ENCODE measurements around the gene SRPK1. TPM values are rescaled to one million over a fixed set of nuclear protein-coding genes. Genes with fewer than 3 reads are reported as not detected.

SRPK1 gene
- total RNA-seq, 1 experiment from 2014 or later = 89.4 TPM

DNA sequence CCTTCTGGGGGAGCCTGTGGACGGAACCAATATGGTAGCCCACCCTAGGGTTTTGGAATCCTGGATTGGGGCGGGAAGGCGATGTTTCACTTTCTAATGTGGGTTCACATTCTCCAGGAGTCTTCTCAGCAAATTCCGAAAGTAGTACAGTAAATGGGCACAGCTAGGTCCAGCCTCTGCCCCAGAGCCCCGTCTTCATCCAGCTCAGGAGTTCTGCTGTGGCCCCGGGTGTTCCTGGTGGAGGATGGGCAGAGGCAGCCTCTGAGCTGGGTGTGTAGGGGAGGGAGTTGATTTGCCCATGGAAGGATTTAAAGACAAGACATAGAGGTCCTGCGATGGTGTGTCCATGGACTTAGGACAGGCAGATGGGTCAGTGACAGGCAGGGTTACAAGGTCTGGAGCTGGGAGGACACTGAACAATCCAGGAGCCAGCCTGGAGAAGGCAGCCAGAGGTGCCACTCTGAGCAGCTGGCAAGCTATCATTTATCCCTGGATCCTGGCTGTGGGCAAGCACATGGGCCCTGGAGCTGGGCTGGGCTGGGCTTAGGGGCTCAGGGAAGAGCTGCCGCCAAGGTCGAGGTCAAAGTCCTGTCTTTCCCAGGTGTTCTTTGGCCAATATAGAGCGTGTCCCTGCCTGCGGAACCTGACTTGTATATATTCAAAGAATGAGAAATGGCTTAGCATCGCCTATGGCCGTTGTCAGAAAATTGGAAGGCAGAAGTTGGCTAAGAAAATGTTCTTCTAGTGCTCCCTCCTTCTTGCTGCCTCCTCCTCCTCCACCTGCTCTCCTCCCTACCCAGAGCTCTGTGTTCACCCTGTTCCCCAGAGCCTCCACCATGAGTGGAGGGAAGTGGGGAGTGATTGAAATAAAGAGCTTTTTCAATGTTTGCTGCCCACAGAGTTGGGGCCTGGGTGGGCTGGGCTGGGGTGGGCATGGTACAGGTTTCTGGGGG lies 133.4 kb downstream of the SRPK1 start:
- H3K79me2 ChIP-seq (ENCODE audit: insufficient read depth, low read length) = no peaks in the 10 kb centered on the region
- CTCF ChIA-PET = interaction anchor here (1.1 kb wide), 1 partner anchor 30 kb away, joined by 3 read pairs; no protein-coding TSS in a partner anchor
- peaks cover 21% of the 10 kb centered on the region; the same call in 1 of the 2 replicates for H3K27me3 ChIP-seq (ENCODE audit: insufficient read depth, low read length)
- POLR2A ChIA-PET = interaction anchor here (0.5 kb wide), 1 partner anchor 193 kb away, joined by 3 read pairs; no protein-coding TSS in a partner anchor
- intact Hi-C loops (cut with micrococcal nuclease) = no loop called here
- H4K20me1 ChIP-seq (ENCODE audit: insufficient read depth) = no peaks in the 10 kb centered on the region
- TF ChIP-seq CEBPB (IDR thresholded peaks at IDR 0.05; ENCODE audit: low read depth) (no peak), EZH2 (IDR thresholded peaks at IDR 0.05) (no peak), YY1 (IDR thresholded peaks at IDR 0.05; ENCODE audit: extremely low read depth, insufficient replicate concordance, low read depth, low read length) (no peak), ZFX (IDR thresholded peaks at IDR 0.05) (no peak), SP1 (IDR thresholded peaks at IDR 0.05; ENCODE audit: low read depth) (no peak), JUND (IDR thresholded peaks at IDR 0.05) (no peak), FOSL1 (IDR thresholded peaks at IDR 0.05; ENCODE audit: low read depth) (no peak), EGR1 (IDR thresholded peaks at IDR 0.05; ENCODE audit: low read depth) (no peak), POLR2AphosphoS5 (IDR thresholded peaks at IDR 0.05; ENCODE audit: low read depth, low read length) (no peak), ELF1 (IDR thresholded peaks at IDR 0.05; ENCODE audit: borderline replicate concordance, low read depth) (no peak), ZNF274 (IDR thresholded peaks at IDR 0.05; ENCODE audit: low read depth, low read length) (no peak)
- TF ChIP-seq, protein P1, sequence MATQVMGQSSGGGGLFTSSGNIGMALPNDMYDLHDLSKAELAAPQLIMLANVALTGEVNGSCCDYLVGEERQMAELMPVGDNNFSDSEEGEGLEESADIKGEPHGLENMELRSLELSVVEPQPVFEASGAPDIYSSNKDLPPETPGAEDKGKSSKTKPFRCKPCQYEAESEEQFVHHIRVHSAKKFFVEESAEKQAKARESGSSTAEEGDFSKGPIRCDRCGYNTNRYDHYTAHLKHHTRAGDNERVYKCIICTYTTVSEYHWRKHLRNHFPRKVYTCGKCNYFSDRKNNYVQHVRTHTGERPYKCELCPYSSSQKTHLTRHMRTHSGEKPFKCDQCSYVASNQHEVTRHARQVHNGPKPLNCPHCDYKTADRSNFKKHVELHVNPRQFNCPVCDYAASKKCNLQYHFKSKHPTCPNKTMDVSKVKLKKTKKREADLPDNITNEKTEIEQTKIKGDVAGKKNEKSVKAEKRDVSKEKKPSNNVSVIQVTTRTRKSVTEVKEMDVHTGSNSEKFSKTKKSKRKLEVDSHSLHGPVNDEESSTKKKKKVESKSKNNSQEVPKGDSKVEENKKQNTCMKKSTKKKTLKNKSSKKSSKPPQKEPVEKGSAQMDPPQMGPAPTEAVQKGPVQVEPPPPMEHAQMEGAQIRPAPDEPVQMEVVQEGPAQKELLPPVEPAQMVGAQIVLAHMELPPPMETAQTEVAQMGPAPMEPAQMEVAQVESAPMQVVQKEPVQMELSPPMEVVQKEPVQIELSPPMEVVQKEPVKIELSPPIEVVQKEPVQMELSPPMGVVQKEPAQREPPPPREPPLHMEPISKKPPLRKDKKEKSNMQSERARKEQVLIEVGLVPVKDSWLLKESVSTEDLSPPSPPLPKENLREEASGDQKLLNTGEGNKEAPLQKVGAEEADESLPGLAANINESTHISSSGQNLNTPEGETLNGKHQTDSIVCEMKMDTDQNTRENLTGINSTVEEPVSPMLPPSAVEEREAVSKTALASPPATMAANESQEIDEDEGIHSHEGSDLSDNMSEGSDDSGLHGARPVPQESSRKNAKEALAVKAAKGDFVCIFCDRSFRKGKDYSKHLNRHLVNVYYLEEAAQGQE (IDR thresholded peaks at IDR 0.05; ENCODE audit: low read depth) = no peak
- TF ChIP-seq, protein P2, sequence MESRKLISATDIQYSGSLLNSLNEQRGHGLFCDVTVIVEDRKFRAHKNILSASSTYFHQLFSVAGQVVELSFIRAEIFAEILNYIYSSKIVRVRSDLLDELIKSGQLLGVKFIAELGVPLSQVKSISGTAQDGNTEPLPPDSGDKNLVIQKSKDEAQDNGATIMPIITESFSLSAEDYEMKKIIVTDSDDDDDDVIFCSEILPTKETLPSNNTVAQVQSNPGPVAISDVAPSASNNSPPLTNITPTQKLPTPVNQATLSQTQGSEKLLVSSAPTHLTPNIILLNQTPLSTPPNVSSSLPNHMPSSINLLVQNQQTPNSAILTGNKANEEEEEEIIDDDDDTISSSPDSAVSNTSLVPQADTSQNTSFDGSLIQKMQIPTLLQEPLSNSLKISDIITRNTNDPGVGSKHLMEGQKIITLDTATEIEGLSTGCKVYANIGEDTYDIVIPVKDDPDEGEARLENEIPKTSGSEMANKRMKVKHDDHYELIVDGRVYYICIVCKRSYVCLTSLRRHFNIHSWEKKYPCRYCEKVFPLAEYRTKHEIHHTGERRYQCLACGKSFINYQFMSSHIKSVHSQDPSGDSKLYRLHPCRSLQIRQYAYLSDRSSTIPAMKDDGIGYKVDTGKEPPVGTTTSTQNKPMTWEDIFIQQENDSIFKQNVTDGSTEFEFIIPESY (IDR thresholded peaks at IDR 0.05; ENCODE audit: extremely low read depth, insufficient replicate concordance, low read length) = no peak
- TF ChIP-seq, protein P3, sequence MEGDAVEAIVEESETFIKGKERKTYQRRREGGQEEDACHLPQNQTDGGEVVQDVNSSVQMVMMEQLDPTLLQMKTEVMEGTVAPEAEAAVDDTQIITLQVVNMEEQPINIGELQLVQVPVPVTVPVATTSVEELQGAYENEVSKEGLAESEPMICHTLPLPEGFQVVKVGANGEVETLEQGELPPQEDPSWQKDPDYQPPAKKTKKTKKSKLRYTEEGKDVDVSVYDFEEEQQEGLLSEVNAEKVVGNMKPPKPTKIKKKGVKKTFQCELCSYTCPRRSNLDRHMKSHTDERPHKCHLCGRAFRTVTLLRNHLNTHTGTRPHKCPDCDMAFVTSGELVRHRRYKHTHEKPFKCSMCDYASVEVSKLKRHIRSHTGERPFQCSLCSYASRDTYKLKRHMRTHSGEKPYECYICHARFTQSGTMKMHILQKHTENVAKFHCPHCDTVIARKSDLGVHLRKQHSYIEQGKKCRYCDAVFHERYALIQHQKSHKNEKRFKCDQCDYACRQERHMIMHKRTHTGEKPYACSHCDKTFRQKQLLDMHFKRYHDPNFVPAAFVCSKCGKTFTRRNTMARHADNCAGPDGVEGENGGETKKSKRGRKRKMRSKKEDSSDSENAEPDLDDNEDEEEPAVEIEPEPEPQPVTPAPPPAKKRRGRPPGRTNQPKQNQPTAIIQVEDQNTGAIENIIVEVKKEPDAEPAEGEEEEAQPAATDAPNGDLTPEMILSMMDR (IDR thresholded peaks at IDR 0.05 in 2 of 3, conservative IDR thresholded peaks at IDR 0.05 in 1 of 3; ENCODE audit: borderline replicate concordance in 1 of 3, insufficient read depth in 1 of 3, low read depth in 2 of 3, low read length in 2 of 3) = no peak
- TF ChIP-seq, protein P4, sequence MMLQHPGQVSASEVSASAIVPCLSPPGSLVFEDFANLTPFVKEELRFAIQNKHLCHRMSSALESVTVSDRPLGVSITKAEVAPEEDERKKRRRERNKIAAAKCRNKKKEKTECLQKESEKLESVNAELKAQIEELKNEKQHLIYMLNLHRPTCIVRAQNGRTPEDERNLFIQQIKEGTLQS (IDR thresholded peaks at IDR 0.05) = no peak
- TF ChIP-seq, protein P5, sequence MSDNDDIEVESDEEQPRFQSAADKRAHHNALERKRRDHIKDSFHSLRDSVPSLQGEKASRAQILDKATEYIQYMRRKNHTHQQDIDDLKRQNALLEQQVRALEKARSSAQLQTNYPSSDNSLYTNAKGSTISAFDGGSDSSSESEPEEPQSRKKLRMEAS (IDR thresholded peaks at IDR 0.05) = no peak
- no peak overlapping the region for H3K27ac ChIP-seq (ENCODE audit: low read depth, low read length)
- H3K9ac ChIP-seq (ENCODE audit: low read length) = no peak overlapping the region
- ATAC-seq (no peak), DNase-seq (ENCODE audit: low read depth, low spot score) (no peak)
- no peaks in the 10 kb centered on the region for H3K36me3 ChIP-seq (ENCODE audit: control insufficient read depth in 1 of 2, insufficient read depth in 2 of 2, low read length in 2 of 2)
- RAD21 ChIA-PET (ENCODE audit: low non-redundant PET in 1 of 2, low total read pairs in 2 of 2, uncharacterized antibody in 2 of 2, unreplicated experiment in 2 of 2) = no interaction called here
- no peaks in the 10 kb centered on the region for H3K9me3 ChIP-seq (ENCODE audit: control insufficient read depth in 1 of 2, insufficient read depth in 1 of 2, low read depth in 1 of 2, low read length in 2 of 2)
- H2AFZ ChIP-seq (ENCODE audit: low read depth, low read length, poor library complexity, severe bottlenecking) = no peak overlapping the region
- H3K4me2 ChIP-seq (ENCODE audit: low read length) = no peak overlapping the region
- H3K4me1 ChIP-seq (ENCODE audit: control insufficient read depth in 1 of 2, insufficient read depth in 2 of 2, low read length in 2 of 2) = peaks cover 0 to 1% of the 10 kb centered on the region in 2 experiments; a peak in 3 of 4 replicates
- no peaks in the 10 kb centered on the region for H3K9me2 ChIP-seq (ENCODE audit: insufficient read depth)
- no TSS peak for BruUV-seq (replicated peaks)
- no peak overlapping the region for H3K4me3 ChIP-seq (replicated peaks in 1 of 2; ENCODE audit: low read depth in 1 of 2, low read length in 2 of 2)

All from HCT116 (cell line).